ENCODE measurements around the gene EIF5A.
A peak's percentile ranks its signal among the peaks of the same experiment; 100 is the strongest.

EIF5A gene

GRCh38 chr17:7346761-7347614, 39.6 kb downstream of the EIF5A start:
- TF ChIP-seq CTCF (IDR thresholded peaks at IDR 0.05), result no peak
- Histone ChIP-seq H3K27ac (no peak overlapping the region), H3K4me3 (no peak overlapping the region)
- DNase-seq (ENCODE audit: low spot score), result peak; percentile 73

- DNase-seq (ENCODE audit: low spot score), result peak; percentile 72
- Histone ChIP-seq H3K27ac (no peak overlapping the region), H3K4me3 (no peak overlapping the region)
- TF ChIP-seq CTCF (IDR thresholded peaks at IDR 0.05), result no peak
These were observed 40.4 kb downstream of the EIF5A start for GRCh38 chr17:7347630-7348477.

- TF ChIP-seq CTCF (IDR thresholded peaks at IDR 0.05), result no peak
- H3K27ac ChIP-seq, result no peak overlapping the region
- no peak overlapping the region for H3K4me3 ChIP-seq
- no peak for DNase-seq (ENCODE audit: low spot score)
These were observed 41.2 kb downstream of the EIF5A start for GRCh38 chr17:7348478-7349242.

- Histone ChIP-seq H3K27ac (peak within 1 kb of the TSS; percentile 99), H3K4me3 (peak within 1 kb of the TSS; percentile 97)
- no peak for TF ChIP-seq CTCF (IDR thresholded peaks at IDR 0.05)
- DNase-seq (ENCODE audit: low spot score), result peak; percentile 95
These were observed 44.5 kb downstream of the EIF5A start, which contains the start of gene KCTD11 for GRCh38 chr17:7351665-7352502. KCTD11 (plus strand) TSS chr17:7352162.

- Histone ChIP-seq H3K27ac (peak overlapping the region; percentile 99), H3K4me3 (peak overlapping the region; percentile 97)
- TF ChIP-seq CTCF (IDR thresholded peaks at IDR 0.05), result peak; percentile 31
- no peak for DNase-seq (ENCODE audit: low spot score)
These were observed 45.1 kb downstream of the EIF5A start for GRCh38 chr17:7352503-7352889.
